Dermis microvascular lymphatic vessel endothelial cell (primary cell): Measurements from ENCODE around the gene SNX20. TPM values are rescaled to one million over a fixed set of nuclear protein-coding genes. Genes with fewer than 3 reads are reported as not detected.

Source experiments
- DNase-seq, 2 donors: peaks; one replicate each; pipeline versions ENCODE4 v3.0.0 to v3.0.0-alpha.2; 2010; ENCODE audit warnings: low read depth in 2 of 2
- total RNA-seq: library from RNA; depleted of rRNA; stranded (reverse); fragments of >200 nt; gene quantifications from 2 replicates; pipeline ENCODE4 v1.2.1, GENCODE V29; 2014

SNX20 gene
- total RNA-seq, 1 donor from 2014 or later = 0.13 TPM

DNA sequence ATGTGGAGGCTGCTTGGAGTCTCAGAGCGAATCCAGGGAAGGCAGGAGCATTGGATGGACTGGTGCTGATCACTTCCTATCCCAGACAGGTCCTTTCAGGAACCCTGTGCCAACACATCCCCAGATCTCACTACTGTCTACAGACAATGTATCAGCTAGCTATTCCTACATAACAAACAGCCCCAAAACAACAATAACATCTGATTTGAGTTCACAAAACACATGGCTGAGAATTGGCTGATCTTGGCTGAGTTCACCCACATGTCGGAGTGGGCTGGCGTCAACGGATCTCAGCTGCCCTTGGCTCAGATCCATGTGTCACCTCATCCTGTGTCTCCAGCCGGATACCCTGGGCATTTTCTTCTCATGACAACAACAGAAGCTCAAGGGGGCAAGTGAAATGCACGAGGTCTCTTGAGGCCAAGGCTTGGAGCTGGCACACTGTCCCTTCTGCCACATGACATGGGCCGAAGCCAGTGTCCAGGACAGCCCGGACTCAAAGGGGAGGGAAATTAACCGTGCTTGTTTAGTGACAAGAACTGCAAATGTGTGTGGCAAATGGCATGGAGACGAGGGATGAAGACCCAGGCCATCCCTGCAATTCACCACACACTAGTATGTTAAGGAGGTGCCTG lies 18.7 kb downstream of the SNX20 start:
- no peak for DNase-seq

DNA sequence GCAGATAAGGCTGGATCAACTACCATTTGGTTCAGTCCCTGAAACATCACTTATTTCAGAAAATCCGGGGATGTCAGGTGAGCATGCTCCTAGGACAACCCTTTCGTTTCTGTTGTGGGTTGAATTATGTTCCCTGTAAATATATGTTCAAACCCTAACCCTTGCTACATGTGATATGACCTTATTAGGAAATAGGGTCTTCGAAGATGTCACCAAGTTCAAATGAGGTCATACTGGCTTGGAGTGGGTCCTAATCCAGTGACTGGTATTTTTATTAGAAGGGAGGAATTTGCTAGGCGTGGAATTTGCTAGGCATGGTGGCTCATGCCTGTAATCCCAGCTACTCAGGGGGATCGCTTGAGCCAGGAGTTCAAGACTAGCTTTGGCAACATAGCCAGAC lies 21.3 kb downstream of the SNX20 start:
- DNase-seq = no peak

DNA sequence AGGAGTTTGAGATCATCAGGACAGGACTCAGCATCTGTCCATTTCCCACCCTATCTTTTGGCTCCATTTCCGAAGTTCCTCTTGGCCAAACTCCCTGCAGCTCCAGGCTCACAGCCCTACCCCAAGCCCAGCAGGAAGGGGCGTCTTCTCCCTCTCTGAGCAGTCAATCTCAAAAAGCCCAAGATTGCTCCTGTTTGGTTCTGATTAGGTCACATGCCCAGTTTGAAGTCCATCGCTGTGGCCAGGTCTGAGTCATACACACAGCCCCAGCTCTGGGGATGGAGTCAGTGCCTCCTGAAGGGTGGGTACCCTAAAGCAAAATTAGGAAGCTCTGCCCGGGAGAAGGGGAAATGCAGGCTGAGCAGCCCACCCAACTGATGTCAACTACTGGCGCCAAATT lies 23.9 kb downstream of the SNX20 start:
- DNase-seq = no peak

DNA sequence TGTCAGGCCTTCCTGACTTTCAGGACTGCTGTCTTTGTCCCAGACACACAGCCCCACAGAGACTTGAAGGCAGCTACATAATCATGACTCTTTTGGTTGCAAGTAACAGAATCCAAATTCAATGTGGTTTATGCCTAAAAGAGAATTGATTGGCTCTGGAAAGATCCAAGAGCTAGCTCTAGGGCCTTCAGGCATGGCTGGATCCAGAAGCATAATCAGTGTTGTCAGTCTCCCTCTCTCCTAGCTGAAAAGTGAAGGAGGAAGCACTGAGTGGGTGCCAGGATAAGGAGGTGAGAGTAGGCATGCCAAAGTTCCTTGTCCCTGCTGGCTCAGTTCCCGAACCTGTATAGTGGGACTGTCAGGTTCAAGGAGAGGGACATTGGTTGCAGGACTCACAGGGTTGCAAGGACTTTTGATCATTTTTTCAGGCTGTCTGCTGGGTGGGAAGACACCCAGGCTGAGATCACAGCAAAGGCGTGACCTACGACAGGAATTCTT lies 25.5 kb downstream of the SNX20 start:
- no peak for DNase-seq

DNA sequence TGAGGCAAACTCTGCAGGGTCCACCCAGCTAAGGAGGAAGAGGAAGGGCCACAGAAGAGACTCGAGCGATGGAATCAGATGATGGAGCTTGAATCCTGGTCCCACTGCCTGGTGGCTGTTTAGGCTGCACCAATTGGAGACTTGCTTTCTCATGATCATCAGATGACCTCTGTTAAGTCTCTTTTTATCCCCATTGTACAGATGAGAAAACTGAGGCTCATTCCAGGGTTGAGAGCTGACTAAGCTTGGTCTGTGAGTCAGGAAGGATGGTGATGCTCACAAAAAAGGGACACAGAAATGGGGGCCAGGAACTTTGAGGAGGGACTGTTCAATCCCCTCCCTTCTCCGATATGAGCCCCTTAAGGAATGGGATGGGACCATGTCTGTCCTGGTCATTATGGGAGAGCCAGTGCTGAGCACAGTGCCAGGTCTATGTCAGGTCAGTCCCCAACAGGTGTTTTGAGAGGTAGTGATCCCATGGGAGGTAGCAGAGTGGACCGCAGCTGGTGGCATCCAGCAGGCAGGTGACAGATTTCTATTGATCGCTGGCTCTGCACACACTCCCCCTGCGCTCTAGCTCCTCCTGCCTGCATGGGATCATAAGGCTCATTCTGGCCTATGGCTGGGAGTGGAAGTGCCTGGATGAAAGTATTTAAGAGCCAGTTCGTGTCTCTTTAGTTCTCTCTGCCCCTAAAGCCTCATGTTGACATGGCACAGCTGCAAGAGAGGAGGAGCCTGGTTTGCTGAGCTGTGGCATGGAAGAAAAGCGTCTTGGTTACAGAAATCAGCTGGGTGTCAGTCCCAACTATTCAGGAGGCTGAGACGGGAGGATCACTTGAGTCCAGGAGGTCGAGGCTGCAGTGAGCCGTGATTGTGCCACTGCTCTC lies 27.2 kb downstream of the SNX20 start:
- no peak for DNase-seq

DNA sequence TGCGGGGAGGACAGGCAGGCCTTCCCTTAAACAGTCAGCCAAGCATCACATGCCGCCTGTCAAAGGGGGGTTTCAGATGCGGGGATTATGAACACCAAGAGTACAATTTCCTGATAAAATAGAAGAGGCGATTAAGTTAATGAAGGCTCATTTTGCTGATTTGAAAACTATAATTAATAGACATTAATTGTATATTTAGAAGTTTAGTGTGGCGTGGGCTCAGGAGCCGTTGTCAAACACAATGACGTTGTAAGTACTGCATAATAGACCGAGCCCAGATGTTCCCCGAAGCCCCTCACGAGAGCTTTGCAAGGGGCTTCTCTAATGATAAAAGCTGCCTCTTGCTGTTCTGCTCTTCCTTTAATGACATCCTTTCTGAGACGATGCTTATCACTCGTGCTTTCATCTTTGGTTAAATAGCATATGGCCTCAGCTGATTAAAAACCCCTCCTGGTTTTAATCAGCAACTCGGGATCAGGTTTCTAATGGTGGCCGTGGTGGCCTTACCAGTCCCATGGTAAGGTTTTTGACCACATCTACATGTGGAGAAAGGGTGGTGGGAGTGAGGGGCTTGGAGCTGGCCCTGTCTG lies 28.2 kb downstream of the SNX20 start:
- DNase-seq = no peak

DNA sequence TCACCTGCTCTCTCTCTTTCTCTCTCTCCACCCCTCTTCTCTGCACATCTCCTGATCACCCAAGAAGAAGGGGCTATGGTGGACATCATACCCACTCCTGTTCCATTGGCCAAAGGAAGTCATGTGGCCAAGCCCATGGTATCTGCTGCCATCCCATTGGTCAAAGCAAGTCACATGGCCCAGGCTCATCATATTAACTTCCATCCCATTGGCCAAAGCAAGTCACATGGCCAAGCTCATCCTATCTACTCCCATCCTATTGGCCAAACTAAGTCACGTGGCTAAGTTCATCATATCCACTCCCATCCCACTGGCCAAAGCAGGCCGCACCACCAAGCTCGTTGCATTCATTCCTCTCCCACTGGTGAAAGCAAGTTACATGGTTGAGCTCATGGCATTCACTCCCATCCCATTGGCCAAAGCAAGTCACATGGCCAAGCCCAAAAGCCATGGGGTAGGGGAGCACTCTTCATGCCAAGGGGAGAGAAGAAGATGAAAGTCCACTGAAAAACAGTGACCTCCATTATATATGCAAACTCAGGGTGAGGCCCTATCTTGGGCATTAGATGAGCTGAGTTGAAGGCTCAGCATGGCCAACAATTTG lies 29.2 kb downstream of the SNX20 start:
- no peak for DNase-seq

DNA sequence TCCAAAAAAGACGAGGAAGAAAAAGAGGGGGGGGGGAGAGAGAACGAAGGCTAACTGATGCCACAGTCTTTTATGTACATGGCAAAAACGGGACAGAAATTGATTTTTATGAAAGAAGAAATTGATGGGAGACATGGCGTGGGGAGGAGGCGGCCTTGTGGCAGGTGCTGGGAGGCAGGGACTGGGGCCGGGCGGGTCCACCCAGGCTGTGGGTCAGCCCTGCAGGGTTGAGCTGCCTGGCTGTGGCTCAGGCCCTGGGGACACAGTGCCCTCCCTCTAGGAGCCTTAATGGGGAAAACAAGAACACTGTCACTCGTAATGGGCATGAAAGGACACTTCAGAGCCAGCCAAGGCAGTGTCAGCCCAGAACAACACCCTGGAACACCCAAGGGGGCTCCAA lies 34.8 kb downstream of the SNX20 start:
- DNase-seq = no peak

DNA sequence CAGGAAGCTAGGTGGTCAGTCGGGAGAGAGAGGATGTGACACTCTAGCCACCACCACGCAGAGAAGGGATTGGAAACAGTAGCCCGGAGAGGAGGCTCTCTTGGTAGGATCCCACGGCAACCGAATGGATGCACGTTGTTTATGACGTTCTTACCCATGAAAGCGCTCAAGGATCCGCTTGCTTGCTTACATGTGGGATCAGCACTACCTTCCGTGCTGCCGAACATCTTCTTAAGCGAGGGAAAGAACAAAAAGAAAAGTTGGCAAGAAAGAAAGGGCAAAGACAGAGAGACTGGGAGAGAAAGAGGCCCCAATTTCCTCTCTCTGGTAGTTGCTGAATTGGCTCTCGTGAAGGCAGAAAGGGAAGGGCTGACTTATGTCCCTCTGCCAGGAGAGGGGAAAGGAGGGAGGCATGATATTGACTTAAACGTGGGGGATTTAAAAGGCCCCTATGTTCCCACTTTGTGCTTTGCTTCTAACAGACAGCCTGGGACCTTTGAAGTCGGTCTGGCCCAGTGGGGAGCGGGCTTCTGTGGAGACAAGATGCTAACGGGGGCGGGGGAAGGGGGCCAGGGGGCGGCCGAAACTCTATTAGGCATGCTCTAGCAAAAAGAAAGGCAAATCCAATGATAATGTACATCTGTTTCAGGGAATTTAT lies 35.4 kb downstream of the SNX20 start:
- DNase-seq = no peak

DNA sequence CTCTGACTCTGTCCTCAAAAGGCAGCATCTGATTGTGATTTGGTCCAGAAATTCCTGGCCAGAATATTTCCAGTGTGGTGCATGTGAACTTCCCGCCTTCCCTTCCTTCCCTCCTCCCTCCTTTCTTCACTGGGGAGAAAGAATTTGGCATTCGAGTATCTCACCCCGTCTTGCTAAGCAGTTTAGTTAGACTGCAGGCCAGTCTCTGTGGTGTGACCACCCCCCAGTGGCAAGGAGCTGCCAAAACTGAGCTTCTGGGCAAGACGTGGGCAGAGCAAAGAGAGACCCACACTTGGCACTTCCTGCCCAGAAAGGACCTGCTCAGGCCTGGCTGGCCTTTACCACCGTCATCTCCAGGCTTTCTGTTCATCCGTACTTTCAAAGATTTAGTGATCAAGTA lies 36.4 kb downstream of the SNX20 start:
- DNase-seq = no peak

DNA sequence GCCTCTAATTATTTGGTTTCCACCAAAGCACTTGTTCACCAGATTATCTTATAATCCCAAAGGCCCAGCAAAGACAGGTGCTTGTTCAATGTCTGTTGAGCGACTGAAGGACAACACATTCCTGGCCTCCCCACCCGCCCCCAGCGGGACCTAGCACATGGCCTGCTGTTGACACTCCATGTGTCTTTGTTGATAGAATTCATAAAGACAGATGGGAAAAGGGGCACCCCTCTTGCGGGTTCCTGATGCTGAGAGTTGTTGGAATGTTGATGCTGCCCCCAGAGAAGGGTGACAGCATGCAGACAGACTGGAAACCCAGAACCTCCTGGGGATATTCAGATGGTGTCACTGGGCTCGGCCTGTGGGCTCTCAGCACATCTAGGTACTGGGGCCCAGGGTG lies 36.9 kb downstream of the SNX20 start:
- no peak for DNase-seq

DNA sequence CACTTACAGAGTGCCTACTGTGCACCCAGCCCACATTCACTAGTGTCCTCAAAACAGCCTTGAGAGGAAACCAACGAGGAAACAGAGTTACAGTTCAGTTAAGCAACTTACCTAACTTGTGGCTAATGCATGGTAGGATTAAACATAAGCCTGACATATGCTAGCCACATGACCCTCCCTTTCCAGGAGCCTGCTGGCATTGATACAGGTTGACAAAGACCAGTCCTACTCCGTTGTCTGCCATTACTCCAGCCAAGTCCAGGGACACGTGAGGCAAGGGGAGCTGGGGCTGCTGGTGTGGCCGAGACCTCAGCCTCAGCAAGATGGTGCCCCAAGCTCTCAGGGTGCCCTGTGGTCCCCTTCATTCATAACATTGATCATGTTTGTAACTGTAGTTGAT lies 37.9 kb downstream of the SNX20 start:
- no peak for DNase-seq

DNA sequence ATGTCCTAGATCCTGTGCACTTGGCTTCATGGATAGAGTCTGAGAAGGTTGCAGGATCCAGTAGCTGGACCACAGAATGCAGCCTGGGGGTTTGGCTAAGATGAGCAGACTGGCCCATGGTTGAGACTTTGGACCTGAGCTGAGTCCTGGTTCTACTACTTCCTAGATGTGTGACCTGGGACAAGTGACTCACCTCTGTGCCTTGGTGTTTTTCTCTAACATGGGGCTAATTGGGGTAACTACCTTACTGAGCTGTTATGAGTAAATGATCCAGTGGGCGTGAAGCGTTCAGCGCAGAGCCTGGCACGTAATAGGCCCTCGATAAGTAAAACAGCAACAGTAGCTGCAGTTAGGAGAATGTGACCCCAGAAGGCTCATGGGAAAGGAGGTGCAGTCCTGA lies 38.8 kb downstream of the SNX20 start:
- no peak for DNase-seq

DNA sequence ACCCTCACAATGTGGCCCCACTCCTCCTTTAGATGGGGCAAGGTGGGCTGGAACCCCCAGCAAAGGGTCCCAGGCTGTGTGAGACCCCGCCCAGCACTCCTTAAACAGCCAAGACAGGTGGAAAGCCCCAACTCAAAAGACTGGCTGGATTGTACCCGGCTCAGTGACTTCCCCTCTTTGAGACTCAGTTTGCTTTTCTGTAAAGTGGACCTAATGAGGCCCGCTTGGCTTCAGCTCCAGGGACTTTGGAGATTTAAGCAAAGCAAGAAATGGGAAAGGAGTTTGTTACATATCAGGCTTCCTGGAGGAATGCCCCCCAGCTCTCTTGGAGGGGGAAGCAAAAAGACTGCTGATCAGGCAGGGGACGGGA lies 39.3 kb downstream of the SNX20 start:
- no peak for DNase-seq

DNA sequence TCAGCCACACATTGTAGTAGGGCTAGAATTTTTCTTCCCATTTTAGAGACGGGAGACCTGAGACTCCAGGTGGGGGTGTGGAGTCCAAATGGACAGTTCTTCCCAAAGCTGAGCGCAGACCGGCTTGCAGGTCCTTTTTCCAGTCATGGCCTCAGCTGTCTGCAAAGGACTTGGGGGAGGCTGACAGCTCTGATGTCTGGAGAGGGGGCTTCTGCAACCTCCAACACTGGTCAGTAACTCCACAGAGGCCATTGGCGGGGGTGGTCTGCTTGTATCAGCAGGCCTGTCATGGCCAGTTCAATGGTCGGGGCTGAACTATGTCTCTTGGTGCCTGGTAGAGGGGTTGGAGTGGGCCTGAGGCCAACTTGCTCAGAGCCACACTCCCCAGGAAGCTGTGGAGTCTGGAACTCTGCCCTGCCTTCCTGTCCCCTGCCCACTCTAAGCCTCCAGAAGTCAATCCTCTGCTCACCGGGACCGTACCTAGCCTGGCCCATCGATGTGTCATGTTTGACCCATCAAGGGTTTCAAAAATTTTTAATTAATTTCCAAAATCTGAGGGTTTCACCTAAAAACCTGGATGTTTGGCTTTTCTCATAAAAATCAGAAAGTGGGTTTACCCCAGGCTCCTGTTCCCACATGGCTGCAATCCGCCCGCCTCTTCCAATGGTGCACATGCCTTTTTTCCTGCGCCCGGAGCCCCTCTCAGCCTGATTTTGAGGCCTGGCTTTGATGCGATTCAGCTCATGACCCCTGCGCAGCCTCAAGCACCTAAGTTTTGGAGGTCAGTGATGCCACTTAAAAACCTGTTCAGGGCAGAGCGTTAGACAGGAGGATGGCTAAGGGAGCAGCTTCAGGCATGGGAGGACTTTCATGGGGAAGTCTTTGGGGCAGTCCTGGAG lies 39.9 kb downstream of the SNX20 start:
- no peak for DNase-seq

DNA sequence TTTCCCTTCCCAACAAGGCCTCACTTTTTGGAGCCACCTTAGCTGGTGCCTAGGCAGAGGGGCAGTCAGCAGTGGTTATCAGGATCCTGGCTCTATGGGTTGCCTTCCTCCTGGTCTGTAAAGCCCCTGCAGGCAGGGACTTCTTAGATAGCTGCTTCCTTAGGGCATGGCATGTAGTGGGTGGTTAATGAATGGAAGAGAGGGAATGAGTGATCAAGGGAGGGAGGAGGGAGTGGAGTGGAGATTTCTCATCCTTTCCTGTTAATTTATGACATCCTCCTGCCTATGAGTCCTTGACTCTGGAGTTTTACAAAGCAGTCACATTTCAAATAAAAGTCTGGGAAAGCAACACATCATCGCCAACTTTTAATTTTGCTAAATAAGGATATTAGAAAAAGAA lies 40.7 kb downstream of the SNX20 start:
- DNase-seq = no peak

DNA sequence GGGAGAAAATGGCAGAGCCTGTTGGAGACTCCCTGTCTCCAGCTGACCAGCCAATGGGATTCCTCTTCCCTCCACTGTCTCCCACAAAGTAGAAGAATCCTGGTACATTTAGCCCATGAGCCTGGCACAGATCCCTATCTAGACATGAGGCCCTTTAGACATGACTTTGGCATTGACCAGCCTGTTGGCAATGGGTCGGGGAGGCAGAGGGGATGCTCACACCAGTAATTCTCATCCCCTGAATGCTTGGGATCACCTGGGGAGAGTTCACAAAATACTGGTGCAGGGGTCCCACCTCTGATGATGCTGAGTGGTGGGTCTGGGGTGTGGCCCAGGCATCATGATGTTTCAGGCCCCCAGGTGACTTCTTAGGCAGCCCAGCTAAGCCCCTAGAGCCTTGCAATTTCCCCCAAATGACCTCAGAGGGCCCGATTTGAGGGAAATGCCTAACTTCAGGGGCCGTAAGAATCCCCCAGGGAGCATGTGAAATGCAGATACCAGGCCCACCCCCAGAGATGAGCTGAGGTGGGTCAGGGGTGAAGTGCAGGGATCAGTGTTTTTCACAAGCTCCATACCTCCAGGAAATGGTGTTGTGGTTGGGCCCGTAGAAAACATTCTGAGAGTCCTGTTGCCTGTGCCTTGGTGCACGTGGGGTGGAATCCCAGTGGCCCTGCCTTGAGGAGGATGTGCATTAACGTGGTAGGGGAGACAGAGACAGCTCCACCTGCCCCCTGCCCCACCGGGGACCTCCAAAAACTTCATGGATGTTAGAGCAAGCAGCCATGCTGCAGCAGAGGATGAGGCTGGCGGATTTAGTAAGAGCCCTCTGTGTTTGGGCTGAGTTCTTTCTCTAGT lies 42.1 kb downstream of the SNX20 start:
- DNase-seq = no peak

DNA sequence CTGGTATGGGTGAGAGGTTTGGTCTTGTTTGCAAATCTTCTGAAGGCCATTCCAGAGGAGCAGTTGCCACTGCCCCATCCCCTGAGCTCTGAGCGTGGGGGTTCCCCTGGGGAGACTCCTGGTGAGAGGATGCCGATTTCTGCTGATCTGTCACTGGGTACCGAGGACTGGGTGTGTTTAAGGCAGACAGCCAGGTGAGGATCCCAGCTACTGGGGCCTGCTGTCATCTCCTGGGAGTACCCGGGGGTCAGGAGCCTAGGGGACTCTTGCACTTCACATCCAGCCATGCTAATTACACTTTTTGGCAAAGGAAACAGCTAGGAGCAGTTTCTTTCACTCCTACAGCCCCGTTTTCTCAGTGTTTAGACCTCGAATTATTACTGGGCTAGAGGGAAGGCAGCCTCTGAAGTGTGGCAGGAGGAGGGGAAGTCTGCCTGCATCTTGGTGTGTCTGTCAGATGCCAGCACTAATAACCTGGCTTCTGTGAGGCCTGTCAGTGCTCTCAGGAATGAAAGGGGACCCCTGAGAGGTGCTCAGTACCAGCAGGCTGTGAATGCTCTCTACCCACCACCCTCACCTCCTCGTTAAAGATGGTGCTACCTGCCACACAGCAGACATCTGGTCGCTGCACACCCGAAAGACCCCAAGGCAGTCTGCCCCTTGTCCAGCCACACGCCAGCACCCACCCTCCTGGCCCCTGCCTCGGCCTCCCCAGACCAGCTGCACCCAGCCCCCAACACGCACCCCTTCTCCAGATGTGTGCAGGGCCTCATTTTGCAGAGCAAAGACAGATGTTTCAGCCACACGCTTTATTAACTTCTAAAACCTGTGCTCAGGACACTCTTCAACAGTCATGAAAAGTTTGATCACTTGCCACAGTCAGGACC lies 43.2 kb downstream of the SNX20 start:
- no peak for DNase-seq
